ENCODE data around the gene MSTO1. TPM values are rescaled to one million over a fixed set of nuclear protein-coding genes. Genes with fewer than 3 reads are reported as not detected.
"Not testable (repeated sequence)": the region's sequence is repeated elsewhere in the genome, so short reads cannot be mapped to it uniquely, and the experiment has no call there.

MSTO1 gene
- total and polyA plus RNA-seq, 2 experiments from 2014 or later, result 16.0 to 40.6 TPM

DNA sequence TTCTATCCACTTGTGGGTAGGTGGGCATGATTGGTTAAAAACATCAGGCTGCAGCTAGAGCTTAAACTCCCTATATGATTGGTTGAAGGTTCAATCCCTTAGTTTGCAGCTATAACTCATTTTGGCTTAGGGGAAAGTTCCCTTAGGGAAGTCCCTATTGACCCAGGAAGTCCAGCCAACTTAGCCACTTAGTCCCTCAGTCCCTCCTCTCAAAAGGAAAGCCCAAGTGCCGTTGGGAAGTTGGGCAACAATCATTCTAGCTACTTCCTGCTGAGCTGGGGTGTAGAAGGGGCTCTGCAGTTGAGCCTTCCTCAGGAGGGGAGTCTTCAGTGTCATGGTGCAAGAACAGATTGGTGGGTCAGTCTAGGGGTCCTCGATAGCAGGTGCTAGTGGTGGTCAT, 12.2 kb downstream of the MSTO1 start:
- in situ Hi-C loops (cut with MboI), result no loop called here
- DNase-seq, result no peak
- no peak overlapping the region for H3K9ac ChIP-seq
- H3K4me1 ChIP-seq (ENCODE audit: insufficient read depth), result no peaks in the 10 kb centered on the region
- no peaks in the 10 kb centered on the region for H3K9me2 ChIP-seq (ENCODE audit: insufficient read depth)
- 78 to 80% methylated on average over 2 of the region's 2 CpGs for WGBS, 2 experiments (ENCODE audit: low coverage in 1 of 2, low lambda C conversion rate in 2 of 2, missing lambda C conversion rate in 2 of 2)
- no peaks in the 10 kb centered on the region for H3K79me2 ChIP-seq (ENCODE audit: insufficient read depth)
- H3K27me3 ChIP-seq (replicated peaks; ENCODE audit: insufficient read depth), result no peaks in the 10 kb centered on the region
- H3K4me2 ChIP-seq (ENCODE audit: unreplicated experiment), result no peak overlapping the region
- no peak overlapping the region for H2AFZ ChIP-seq
- H3K4me3 ChIP-seq, result no peak overlapping the region
- H3F3A ChIP-seq (ENCODE audit: insufficient read depth), result no peaks in the 10 kb centered on the region
- H3K9me3 ChIP-seq (ENCODE audit: low read depth), result no peaks in the 10 kb centered on the region
- no peaks in the 10 kb centered on the region for H4K20me1 ChIP-seq (ENCODE audit: insufficient read depth)
- H3K27ac ChIP-seq, result no peak overlapping the region
- TF ChIP-seq EZH2 (IDR thresholded peaks at IDR 0.05; ENCODE audit: insufficient read depth, poor library complexity, severe bottlenecking) (no peak), EZH2phosphoT487 (IDR thresholded peaks at IDR 0.05; ENCODE audit: insufficient read depth, low read depth) (no peak)
- no peaks in the 10 kb centered on the region for H3K36me3 ChIP-seq (ENCODE audit: low read depth)

- no peaks in the 10 kb centered on the region for H4K20me1 ChIP-seq (ENCODE audit: insufficient read depth)
- 0 to 7% methylated on average over 1 of the region's 1 CpG for WGBS, 2 experiments (ENCODE audit: low coverage in 1 of 2, low lambda C conversion rate in 2 of 2, missing lambda C conversion rate in 2 of 2)
- H3K4me2 ChIP-seq (ENCODE audit: unreplicated experiment), result no peak overlapping the region
- H3K36me3 ChIP-seq (ENCODE audit: low read depth), result no peaks in the 10 kb centered on the region
- H3K27me3 ChIP-seq (replicated peaks; ENCODE audit: insufficient read depth), result no peaks in the 10 kb centered on the region
- no peaks in the 10 kb centered on the region for H3K9me3 ChIP-seq (ENCODE audit: low read depth)
- no peaks in the 10 kb centered on the region for H3K4me1 ChIP-seq (ENCODE audit: insufficient read depth)
- no peak overlapping the region for H3K27ac ChIP-seq
- H3K9ac ChIP-seq, result no peak overlapping the region
- no peak overlapping the region for H2AFZ ChIP-seq
- no peaks in the 10 kb centered on the region for H3K9me2 ChIP-seq (ENCODE audit: insufficient read depth)
- in situ Hi-C loops (cut with MboI), result no loop called here
- DNase-seq, result no peak
- no peaks in the 10 kb centered on the region for H3F3A ChIP-seq (ENCODE audit: insufficient read depth)
- TF ChIP-seq EZH2 (IDR thresholded peaks at IDR 0.05; ENCODE audit: insufficient read depth, poor library complexity, severe bottlenecking) (no peak), EZH2phosphoT487 (IDR thresholded peaks at IDR 0.05; ENCODE audit: insufficient read depth, low read depth) (no peak)
- H3K4me3 ChIP-seq, result no peak overlapping the region
- no peaks in the 10 kb centered on the region for H3K79me2 ChIP-seq (ENCODE audit: insufficient read depth)
Measured at GRCh38 chr1:155623357-155623756, 13.3 kb downstream of the MSTO1 start.

DNA sequence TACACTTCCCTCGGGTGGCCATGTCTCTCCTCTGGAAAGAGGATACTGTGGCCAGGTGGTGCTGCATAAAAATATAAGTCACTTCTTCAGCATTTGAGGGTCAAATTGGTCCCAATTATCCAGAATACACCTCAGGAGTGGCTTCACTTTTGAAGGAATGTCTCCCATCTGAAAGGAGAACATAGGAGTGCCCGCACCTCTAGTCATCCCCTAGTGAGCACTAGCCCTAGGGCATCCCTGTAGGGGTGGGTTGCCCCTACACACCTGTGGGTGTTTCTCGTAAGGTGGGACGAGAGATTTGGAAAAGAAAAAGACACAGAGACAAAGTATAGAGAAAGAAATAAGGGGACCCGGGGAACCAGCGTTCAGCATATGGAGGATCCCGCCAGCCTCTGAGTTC, 16.4 kb downstream of the MSTO1 start:
- in situ Hi-C loops (cut with MboI); H3K4me1 ChIP-seq (ENCODE audit: insufficient read depth); H3K36me3 ChIP-seq (ENCODE audit: low read depth); H3K9me2 ChIP-seq (ENCODE audit: insufficient read depth); H3K4me3 ChIP-seq; H4K20me1 ChIP-seq (ENCODE audit: insufficient read depth); H3K4me2 ChIP-seq (ENCODE audit: unreplicated experiment); H3K9me3 ChIP-seq (ENCODE audit: low read depth); H3K27me3 ChIP-seq (replicated peaks; ENCODE audit: insufficient read depth); H3K9ac ChIP-seq; H3K27ac ChIP-seq; DNase-seq; H3K79me2 ChIP-seq (ENCODE audit: insufficient read depth); H3F3A ChIP-seq (ENCODE audit: insufficient read depth); H2AFZ ChIP-seq: not testable (repeated sequence)
- 68 to 76% methylated on average over 4 of the region's 7 CpGs for WGBS, 2 experiments (ENCODE audit: low coverage in 1 of 2, low lambda C conversion rate in 2 of 2, missing lambda C conversion rate in 2 of 2)

GRCh38 chr1:155636397-155637153, 26.6 kb downstream of the MSTO1 start:
- Histone ChIP-seq H3K9ac (no peak overlapping the region), H3K36me3 (ENCODE audit: low read depth) (no peaks in the 10 kb centered on the region), H3K79me2 (ENCODE audit: insufficient read depth) (no peaks in the 10 kb centered on the region), H4K20me1 (ENCODE audit: insufficient read depth) (no peaks in the 10 kb centered on the region), H2AFZ (no peak overlapping the region), H3K4me3 (no peak overlapping the region), H3K4me2 (ENCODE audit: unreplicated experiment) (no peak overlapping the region), H3K27ac (no peak overlapping the region), H3K9me2 (ENCODE audit: insufficient read depth) (no peaks in the 10 kb centered on the region), H3K4me1 (ENCODE audit: insufficient read depth) (no peaks in the 10 kb centered on the region), H3K27me3 (replicated peaks; ENCODE audit: insufficient read depth) (no peaks in the 10 kb centered on the region), H3F3A (ENCODE audit: insufficient read depth) (no peaks in the 10 kb centered on the region), H3K9me3 (ENCODE audit: low read depth) (no peaks in the 10 kb centered on the region)
- DNase-seq, result no peak
- WGBS, 2 experiments (ENCODE audit: low coverage in 1 of 2, low lambda C conversion rate in 2 of 2, missing lambda C conversion rate in 2 of 2), result 95% methylated on average over 9 to 11 of the region's 11 CpGs
- in situ Hi-C loops (cut with MboI), result no loop called here
- TF ChIP-seq EZH2phosphoT487 (IDR thresholded peaks at IDR 0.05; ENCODE audit: insufficient read depth, low read depth), result no peak
- TF ChIP-seq EZH2 (IDR thresholded peaks at IDR 0.05; ENCODE audit: insufficient read depth, poor library complexity, severe bottlenecking), result no peak

GRCh38 chr1:155640367-155640766, 30.3 kb downstream of the MSTO1 start:
- no peaks in the 10 kb centered on the region for H3K9me3 ChIP-seq (ENCODE audit: low read depth)
- peaks cover 4% of the 10 kb centered on the region for H3K4me1 ChIP-seq (ENCODE audit: insufficient read depth)
- H3K27ac ChIP-seq, result no peak overlapping the region
- H4K20me1 ChIP-seq (ENCODE audit: insufficient read depth), result no peaks in the 10 kb centered on the region
- DNase-seq, result no peak
- H3K9ac ChIP-seq, result no peak overlapping the region
- no peaks in the 10 kb centered on the region for H3K27me3 ChIP-seq (replicated peaks; ENCODE audit: insufficient read depth)
- H3K4me3 ChIP-seq, result no peak overlapping the region
- no peaks in the 10 kb centered on the region for H3K36me3 ChIP-seq (ENCODE audit: low read depth)
- peaks cover 6% of the 10 kb centered on the region; the same call in 1 of the 2 replicates for H3K79me2 ChIP-seq (ENCODE audit: insufficient read depth)
- in situ Hi-C loops (cut with MboI), result no loop called here
- no peak overlapping the region for H2AFZ ChIP-seq
- no peak for TF ChIP-seq EZH2 (IDR thresholded peaks at IDR 0.05; ENCODE audit: insufficient read depth, poor library complexity, severe bottlenecking)
- no peak for TF ChIP-seq EZH2phosphoT487 (IDR thresholded peaks at IDR 0.05; ENCODE audit: insufficient read depth, low read depth)
- no peaks in the 10 kb centered on the region for H3F3A ChIP-seq (ENCODE audit: insufficient read depth)
- H3K4me2 ChIP-seq (ENCODE audit: unreplicated experiment), result no peak overlapping the region
- no peaks in the 10 kb centered on the region for H3K9me2 ChIP-seq (ENCODE audit: insufficient read depth)

DNA sequence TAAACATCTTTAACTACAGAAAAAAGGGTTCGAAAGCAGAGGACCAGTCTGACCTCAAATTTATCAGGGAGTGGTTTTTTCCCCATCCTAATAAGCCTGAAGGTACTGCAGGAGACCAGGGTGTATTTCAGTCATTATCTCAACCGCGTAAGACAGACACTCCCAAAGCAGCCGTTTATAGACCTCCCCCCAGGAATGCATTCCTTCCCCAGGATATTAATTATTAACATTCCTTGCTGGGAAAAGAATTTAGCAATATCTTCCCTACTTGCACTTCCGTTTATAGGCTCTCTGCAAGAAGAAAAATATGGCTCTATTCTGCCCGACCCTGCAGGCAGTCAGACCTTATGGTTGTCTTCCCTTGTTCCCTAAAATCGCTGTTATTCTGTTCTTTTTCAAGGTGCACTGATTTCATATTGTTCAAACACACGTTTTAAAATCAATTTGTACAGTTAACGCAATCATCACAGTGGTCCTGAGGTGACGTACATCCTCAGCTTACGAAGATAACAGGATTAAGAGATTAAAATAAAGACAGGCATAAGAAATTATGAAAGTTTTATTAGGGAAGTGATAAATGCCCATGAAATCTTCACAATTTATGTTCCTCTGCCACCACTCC, 32.7 kb downstream of the MSTO1 start:
- H3F3A ChIP-seq (ENCODE audit: insufficient read depth); in situ Hi-C loops (cut with MboI); H3K9me2 ChIP-seq (ENCODE audit: insufficient read depth); H3K27ac ChIP-seq; H3K27me3 ChIP-seq (replicated peaks; ENCODE audit: insufficient read depth); H4K20me1 ChIP-seq (ENCODE audit: insufficient read depth); DNase-seq; H3K4me3 ChIP-seq; H3K9me3 ChIP-seq (ENCODE audit: low read depth); H3K9ac ChIP-seq; H2AFZ ChIP-seq; H3K4me2 ChIP-seq (ENCODE audit: unreplicated experiment); H3K36me3 ChIP-seq (ENCODE audit: low read depth): not testable (repeated sequence)
- Histone ChIP-seq H3K4me1 (ENCODE audit: insufficient read depth) (peaks cover 17% of the 10 kb centered on the region), H3K79me2 (ENCODE audit: insufficient read depth) (peaks cover 26% of the 10 kb centered on the region)
- WGBS, 2 experiments (ENCODE audit: low coverage in 1 of 2, low lambda C conversion rate in 2 of 2, missing lambda C conversion rate in 2 of 2), result 79 to 80% methylated on average over 11 of the region's 11 CpGs
